ENCODE measurements around the gene TMEM132D.

GRCh38 chr12:129641926-129642325 is 261.9 kb downstream of the TMEM132D start:
- TF ChIP-seq REST (tag by site-specific recombination; IDR thresholded peaks at IDR 0.05) (no peak), BCL6B (tag by site-specific recombination; IDR thresholded peaks at IDR 0.05) (no peak), SP2 (tag by site-specific recombination; IDR thresholded peaks at IDR 0.05) (no peak), ZNF423 (tag by site-specific recombination; IDR thresholded peaks at IDR 0.05) (no peak), ZNF610 (tag by site-specific recombination; IDR thresholded peaks at IDR 0.05; ENCODE audit: borderline replicate concordance) (no peak), ZNF776 (tag by site-specific recombination; IDR thresholded peaks at IDR 0.05; ENCODE audit: borderline replicate concordance) (no peak), ZBTB8A (tag by site-specific recombination; IDR thresholded peaks at IDR 0.05) (no peak), CTCF (tag by site-specific recombination; IDR thresholded peaks at IDR 0.05) (no peak), PBX3 (CRISPR knock-in tag; IDR thresholded peaks at IDR 0.05) (no peak), ZNF184 (tag by site-specific recombination; IDR thresholded peaks at IDR 0.05) (no peak)

Measured in HEK293 (cell line).